ENCODE results near the gene PITPNC1. TPM values are rescaled to one million over a fixed set of nuclear protein-coding genes. Genes with fewer than 3 reads are reported as not detected.

PITPNC1 gene
- polyA plus RNA-seq, 1 donor from 2014 or later = 18.8 TPM

- Histone ChIP-seq H4K20me1 (ENCODE audit: insufficient read depth) (no peaks in the 10 kb centered on the region), H3K4me3 (ENCODE audit: low read length) (no peak overlapping the region), H3F3A (ENCODE audit: insufficient read depth, low read length, poor library complexity, severe bottlenecking) (no peaks in the 10 kb centered on the region), H2AFZ (ENCODE audit: low read depth, low read length) (no peak overlapping the region), H3K27me3 (ENCODE audit: insufficient read depth, low read depth, low read length) (no peaks in the 10 kb centered on the region), H3K9me3 (ENCODE audit: low read length) (no peaks in the 10 kb centered on the region), H3K9me2 (ENCODE audit: insufficient read depth, low read length) (no peaks in the 10 kb centered on the region), H3K27ac (ENCODE audit: low read length) (no peak overlapping the region), H3K4me2 (ENCODE audit: low read length) (no peak overlapping the region), H3K36me3 (ENCODE audit: insufficient read depth, low read length) (no peaks in the 10 kb centered on the region), H3K9ac (ENCODE audit: low read length) (no peak overlapping the region), H3K79me2 (replicated peaks; ENCODE audit: insufficient read depth, low read length) (no peaks in the 10 kb centered on the region)
- TF ChIP-seq CTCF (IDR thresholded peaks at IDR 0.05; ENCODE audit: poor library complexity, severe bottlenecking) (no peak), TAF1 (IDR thresholded peaks at IDR 0.05; ENCODE audit: low read depth) (no peak), RAD21 (conservative IDR thresholded peaks at IDR 0.05) (no peak), MXI1 (conservative IDR thresholded peaks at IDR 0.05; ENCODE audit: poor library complexity, severe bottlenecking) (no peak), EP300 (conservative IDR thresholded peaks at IDR 0.05; ENCODE audit: poor library complexity, severe bottlenecking) (no peak), SMC3 (conservative IDR thresholded peaks at IDR 0.05; ENCODE audit: poor library complexity) (no peak), EZH2 (IDR thresholded peaks at IDR 0.05; ENCODE audit: borderline replicate concordance, insufficient read depth, low read length, poor library complexity, severe bottlenecking) (no peak)
Observed at GRCh38 chr17:67676305-67676704, 299.2 kb downstream of the PITPNC1 start.

- H2AFZ ChIP-seq (ENCODE audit: low read depth, low read length) = no peak overlapping the region
- no peak overlapping the region for H3K27ac ChIP-seq (ENCODE audit: low read length)
- TF ChIP-seq TAF1 (IDR thresholded peaks at IDR 0.05; ENCODE audit: low read depth) (no peak), MXI1 (conservative IDR thresholded peaks at IDR 0.05; ENCODE audit: poor library complexity, severe bottlenecking) (no peak), EP300 (conservative IDR thresholded peaks at IDR 0.05; ENCODE audit: poor library complexity, severe bottlenecking) (no peak), SMC3 (conservative IDR thresholded peaks at IDR 0.05; ENCODE audit: poor library complexity) (no peak), EZH2 (IDR thresholded peaks at IDR 0.05; ENCODE audit: borderline replicate concordance, insufficient read depth, low read length, poor library complexity, severe bottlenecking) (no peak), RAD21 (conservative IDR thresholded peaks at IDR 0.05) (no peak), POLR2AphosphoS5 (IDR thresholded peaks at IDR 0.05) (no peak), CTCF (IDR thresholded peaks at IDR 0.05; ENCODE audit: poor library complexity, severe bottlenecking) (no peak), REST (IDR thresholded peaks at IDR 0.05; ENCODE audit: borderline replicate concordance) (no peak)
Observed at GRCh38 chr17:67678414-67678813, 301.3 kb downstream of the PITPNC1 start.

More at GRCh38 chr17:67678414-67678813, 301.3 kb downstream of the PITPNC1 start:
- Histone ChIP-seq H3K79me2 (replicated peaks; ENCODE audit: insufficient read depth, low read length) (no peaks in the 10 kb centered on the region), H4K20me1 (ENCODE audit: insufficient read depth) (no peaks in the 10 kb centered on the region), H3K4me3 (ENCODE audit: low read length) (no peak overlapping the region), H3K27me3 (ENCODE audit: insufficient read depth, low read depth, low read length) (no peaks in the 10 kb centered on the region), H3K9ac (ENCODE audit: low read length) (no peak overlapping the region), H3K9me2 (ENCODE audit: insufficient read depth, low read length) (no peaks in the 10 kb centered on the region), H3K36me3 (ENCODE audit: insufficient read depth, low read length) (no peaks in the 10 kb centered on the region), H3K4me2 (ENCODE audit: low read length) (no peak overlapping the region), H3F3A (ENCODE audit: insufficient read depth, low read length, poor library complexity, severe bottlenecking) (no peaks in the 10 kb centered on the region), H3K9me3 (ENCODE audit: low read length) (no peaks in the 10 kb centered on the region)

Measured in neural cell (in vitro differentiated cells).